Measurements from ENCODE around the gene FBN2. TPM values are rescaled to one million over a fixed set of nuclear protein-coding genes. Genes with fewer than 3 reads are reported as not detected.

The FBN2 gene
- total RNA-seq, 4 donors from 2014 or later: 0.16 to 2.4 (median 0.26) TPM

GRCh38 chr5:128258372-128258771 is 279.7 kb downstream of the FBN2 start:
- no peak for TF ChIP-seq CTCF (IDR thresholded peaks at IDR 0.05; ENCODE audit: low read depth)

GRCh38 chr5:128257076-128257475 is 281.0 kb downstream of the FBN2 start:
- TF ChIP-seq CTCF (IDR thresholded peaks at IDR 0.05; ENCODE audit: low read depth): no peak

GRCh38 chr5:128254789-128255188 is 283.3 kb downstream of the FBN2 start:
- no peak for TF ChIP-seq CTCF (IDR thresholded peaks at IDR 0.05; ENCODE audit: low read depth)

- TF ChIP-seq CTCF (IDR thresholded peaks at IDR 0.05; ENCODE audit: low read depth): no peak
Measured at GRCh38 chr5:128253880-128254279, 284.2 kb downstream of the FBN2 start.

GRCh38 chr5:128253161-128253560 is 284.9 kb downstream of the FBN2 start:
- no peak for TF ChIP-seq CTCF (IDR thresholded peaks at IDR 0.05; ENCODE audit: low read depth)

- no peak for TF ChIP-seq CTCF (IDR thresholded peaks at IDR 0.05; ENCODE audit: low read depth)
Measured at GRCh38 chr5:128252756-128253155, 285.3 kb downstream of the FBN2 start.

- TF ChIP-seq CTCF (IDR thresholded peaks at IDR 0.05; ENCODE audit: low read depth): no peak
Measured at GRCh38 chr5:128252196-128252595, 285.8 kb downstream of the FBN2 start.

Measured in subcutaneous adipose tissue (tissue), 4 donors.